Endodermal cell (in vitro differentiated cells): ENCODE data around the gene SALL2. TPM values are rescaled to one million over a fixed set of nuclear protein-coding genes. Genes with fewer than 3 reads are reported as not detected.
A peak's percentile ranks its signal among the peaks of the same experiment; 100 is the strongest.

Experiments used
- DNase-seq: peaks from one replicate; pipeline ENCODE4 v3.0.0-alpha.2; 2017
- H3K27ac ChIP-seq: 2 replicates; pipeline ENCODE4 v1.5.1; 2013; ENCODE audit warnings: mild to moderate bottlenecking, low read depth, low read length, moderate library complexity
- H3K27me3 ChIP-seq: 2 replicates; pipeline ENCODE4 v1.6.1; 2013; ENCODE audit warnings: mild to moderate bottlenecking, low read length, moderate library complexity; ENCODE audit not compliant: insufficient read depth, control insufficient read depth, poor library complexity, severe bottlenecking
- H3K36me3 ChIP-seq: 2 replicates; pipeline ENCODE4 v1.7.0; 2013; ENCODE audit warnings: mild to moderate bottlenecking, low read length, moderate library complexity; ENCODE audit not compliant: control insufficient read depth, insufficient read depth
- H3K4me1 ChIP-seq: one replicate; pipeline ENCODE4 v1.7.0; 2013; ENCODE audit warnings: low read length; ENCODE audit not compliant: control insufficient read depth, insufficient read depth
- H3K4me3 ChIP-seq: 2 replicates; pipeline ENCODE4 v1.5.1; 2013; ENCODE audit warnings: mild to moderate bottlenecking, low read length, moderate library complexity
- H3K9ac ChIP-seq: 2 replicates; pipeline ENCODE4 v1.6.1; 2013; ENCODE audit warnings: mild to moderate bottlenecking, low read length, moderate library complexity; ENCODE audit not compliant: poor library complexity, severe bottlenecking; ENCODE audit errors: extremely low read depth
- H3K9me3 ChIP-seq: 2 replicates; pipeline ENCODE4 v1.6.1; 2013; ENCODE audit warnings: mild to moderate bottlenecking, low read length, moderate library complexity; ENCODE audit not compliant: control insufficient read depth
- H3K27ac Mint-ChIP-seq: 2 replicates; pipeline ENCODE4 v1.8.0; 2020; ENCODE audit warnings: mixed read lengths
- H3K27me3 Mint-ChIP-seq: 2 replicates; pipeline ENCODE4 v1.8.0; 2021; ENCODE audit warnings: mild to moderate bottlenecking, mixed read lengths; ENCODE audit not compliant: insufficient read depth
- H3K36me3 Mint-ChIP-seq: 2 replicates; pipeline ENCODE4 v1.8.0; 2020; ENCODE audit warnings: low read depth, mixed read lengths
- H3K4me1 Mint-ChIP-seq: 2 replicates; pipeline ENCODE4 v1.8.0; 2020; ENCODE audit warnings: mixed read lengths
- H3K4me3 Mint-ChIP-seq: 2 replicates; pipeline ENCODE4 v1.8.0; 2020; ENCODE audit warnings: mild to moderate bottlenecking, moderate library complexity, mixed read lengths
- H3K9me3 Mint-ChIP-seq: 2 replicates; pipeline ENCODE4 v1.8.0; 2020; ENCODE audit warnings: mild to moderate bottlenecking, mixed read lengths
- WGBS, 2 experiments: methylation state at CpG; one replicate each; pipeline versions ENCODE4 v1.1.5 to v1.1.7; 2013; ENCODE audit warnings: missing lambda C conversion rate in 2 of 2, mixed read lengths in 1 of 2; ENCODE audit not compliant: insufficient coverage in 1 of 2, insufficient read length in 1 of 2; 5-methylcytosine and 5-hydroxymethylcytosine counted together
- total RNA-seq, 2 donors: library from RNA; stranded (reverse); fragmentation: NEBNext Ultra II Directional in 1 of 2; extraction: Animal tissue kit (Norgen Biotek cat#: 25700) in 1 of 2; gene quantifications; 2 replicates in 1 of 2; 3 replicates in 1 of 2; pipeline ENCODE4 v1.2.1, GENCODE V29; 2021
- TF ChIP-seq, protein P1 (sequence below): fragments of 200-600 bp; sonication (generic); conservative IDR thresholded peaks from 2 replicates; pipeline ENCODE4 v1.5.0; 2021; ENCODE audit warnings: antibody characterized with exemption, mild to moderate bottlenecking

SALL2 gene
- total RNA-seq, 2 donors from 2014 or later = 78.6 to 120 TPM

DNA sequence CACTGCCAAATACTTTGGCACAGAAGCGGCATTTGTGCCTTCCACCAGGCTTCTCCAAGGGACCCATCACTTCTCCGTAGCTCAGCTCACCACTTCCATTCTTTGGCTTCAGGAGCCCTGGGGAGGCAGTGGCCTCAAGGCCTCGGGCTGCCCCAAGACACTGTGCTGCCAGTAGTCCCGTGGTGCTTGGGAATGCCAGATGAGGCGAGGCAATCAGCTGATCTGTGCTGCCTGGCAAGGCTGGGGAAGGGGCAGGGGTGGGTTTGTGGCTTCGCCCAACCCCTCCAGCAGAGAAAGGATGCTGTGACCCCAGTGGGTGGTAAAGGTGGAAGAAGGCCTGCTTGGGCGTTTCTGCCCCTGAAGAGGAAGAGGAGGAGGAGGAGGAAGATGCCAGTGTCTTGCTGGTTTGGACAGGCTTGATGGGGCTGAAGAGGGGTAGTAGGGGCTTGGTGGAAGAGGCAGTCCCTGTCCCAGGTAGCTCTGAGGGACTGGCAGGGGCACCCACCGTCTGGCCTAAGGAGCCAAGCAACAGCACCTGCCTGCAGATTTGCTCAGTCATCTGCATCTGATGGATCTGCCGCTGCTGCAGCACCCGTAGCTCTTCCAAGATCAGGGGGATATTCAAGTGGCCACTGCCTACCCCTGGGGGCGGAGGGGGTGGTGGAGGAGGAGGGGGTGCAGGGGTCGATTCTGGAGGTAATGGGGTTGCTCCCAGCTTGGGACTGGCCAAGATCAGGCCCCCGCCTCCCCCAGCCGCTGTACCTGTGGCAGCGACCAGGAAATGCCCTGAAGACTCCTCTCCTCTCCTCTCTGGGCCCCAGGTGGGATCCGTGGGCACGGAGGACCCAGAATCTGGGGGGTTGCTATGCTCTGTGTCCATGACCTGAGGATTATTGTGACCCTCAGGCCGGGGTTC lies 1.3 kb downstream of the SALL2 start:
- H3K9me3 Mint-ChIP-seq = no peaks in the 10 kb centered on the region
- WGBS, 2 experiments = 80 to 81% methylated on average over 11 to 18 of the region's 18 CpGs
- H3K27ac Mint-ChIP-seq = peak overlapping the region; percentile 99
- Histone ChIP-seq H3K27me3 (no peaks in the 10 kb centered on the region), H3K9me3 (no peaks in the 10 kb centered on the region), H3K36me3 (peaks cover 37% of the 10 kb centered on the region), H3K9ac (peak overlapping the region; percentile 76), H3K27ac (no peak overlapping the region), H3K4me1 (peaks cover 19% of the 10 kb centered on the region), H3K4me3 (peak overlapping the region; percentile 86)
- TF ChIP-seq, protein P1, sequence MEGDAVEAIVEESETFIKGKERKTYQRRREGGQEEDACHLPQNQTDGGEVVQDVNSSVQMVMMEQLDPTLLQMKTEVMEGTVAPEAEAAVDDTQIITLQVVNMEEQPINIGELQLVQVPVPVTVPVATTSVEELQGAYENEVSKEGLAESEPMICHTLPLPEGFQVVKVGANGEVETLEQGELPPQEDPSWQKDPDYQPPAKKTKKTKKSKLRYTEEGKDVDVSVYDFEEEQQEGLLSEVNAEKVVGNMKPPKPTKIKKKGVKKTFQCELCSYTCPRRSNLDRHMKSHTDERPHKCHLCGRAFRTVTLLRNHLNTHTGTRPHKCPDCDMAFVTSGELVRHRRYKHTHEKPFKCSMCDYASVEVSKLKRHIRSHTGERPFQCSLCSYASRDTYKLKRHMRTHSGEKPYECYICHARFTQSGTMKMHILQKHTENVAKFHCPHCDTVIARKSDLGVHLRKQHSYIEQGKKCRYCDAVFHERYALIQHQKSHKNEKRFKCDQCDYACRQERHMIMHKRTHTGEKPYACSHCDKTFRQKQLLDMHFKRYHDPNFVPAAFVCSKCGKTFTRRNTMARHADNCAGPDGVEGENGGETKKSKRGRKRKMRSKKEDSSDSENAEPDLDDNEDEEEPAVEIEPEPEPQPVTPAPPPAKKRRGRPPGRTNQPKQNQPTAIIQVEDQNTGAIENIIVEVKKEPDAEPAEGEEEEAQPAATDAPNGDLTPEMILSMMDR = no peak
- peak overlapping the region; percentile 85 for H3K4me3 Mint-ChIP-seq
- no peak for DNase-seq
- no peaks in the 10 kb centered on the region for H3K27me3 Mint-ChIP-seq
- peaks cover 45% of the 10 kb centered on the region for H3K36me3 Mint-ChIP-seq
- H3K4me1 Mint-ChIP-seq = peaks cover 67% of the 10 kb centered on the region

DNA sequence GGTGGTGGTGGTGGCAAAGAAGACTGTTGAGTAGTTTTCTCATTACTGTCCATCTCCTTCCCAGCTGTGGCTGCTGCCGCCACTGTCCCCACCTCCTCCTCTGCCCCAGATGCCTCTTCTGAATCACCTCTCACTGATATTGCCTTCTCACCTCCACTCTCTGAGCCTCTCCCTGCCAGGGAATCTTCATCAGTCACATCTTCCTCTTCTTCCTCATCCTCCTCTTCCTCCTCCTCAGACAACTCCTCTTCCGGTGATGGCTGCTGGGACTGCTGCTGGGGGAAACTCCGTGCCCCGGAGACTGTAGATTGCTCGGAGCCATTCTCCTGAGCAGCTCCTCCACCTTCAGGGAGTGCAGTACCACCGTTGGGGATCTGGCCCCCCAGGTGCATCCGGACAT lies 2.9 kb downstream of the SALL2 start:
- no peak overlapping the region for H3K4me3 ChIP-seq
- 77 to 94% methylated on average over 3 to 7 of the region's 7 CpGs for WGBS, 2 experiments

DNA sequence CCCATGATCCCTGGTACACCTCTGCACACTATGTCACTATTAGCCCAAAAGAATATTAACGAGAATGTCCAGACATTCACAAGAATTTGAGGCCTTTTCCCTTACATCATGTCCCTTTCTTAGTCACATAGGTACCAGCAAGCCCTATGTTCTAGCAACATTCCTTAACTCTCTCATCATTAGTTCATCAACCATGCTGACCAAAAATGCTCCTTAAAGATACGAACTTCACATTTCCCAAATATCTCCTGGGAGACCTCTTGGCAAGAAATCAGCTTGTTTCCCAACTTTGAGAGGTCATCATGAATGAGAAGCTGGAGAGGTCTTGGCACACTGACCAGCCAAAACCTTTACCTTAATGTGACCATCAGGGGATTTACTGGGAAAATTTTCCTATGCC lies 4.6 kb downstream of the SALL2 start:
- Mint-ChIP-seq H3K4me3 (no peak overlapping the region), H3K36me3 (peaks cover 45% of the 10 kb centered on the region), H3K27ac (peak overlapping the region; percentile 76), H3K27me3 (no peaks in the 10 kb centered on the region), H3K4me1 (peaks cover 42% of the 10 kb centered on the region), H3K9me3 (no peaks in the 10 kb centered on the region)
- H3K9me3 ChIP-seq = no peaks in the 10 kb centered on the region
- H3K4me1 ChIP-seq = peaks cover 8% of the 10 kb centered on the region
- no peak overlapping the region for H3K27ac ChIP-seq
- H3K4me3 ChIP-seq = no peak overlapping the region
- TF ChIP-seq, protein P1 = no peak
- no peak overlapping the region for H3K9ac ChIP-seq
- DNase-seq = no peak
- 86 to 94% methylated on average over 1 to 2 of the region's 2 CpGs for WGBS, 2 experiments
- H3K36me3 ChIP-seq = peaks cover 37% of the 10 kb centered on the region
- no peaks in the 10 kb centered on the region for H3K27me3 ChIP-seq

More for the DNA sequence above, 2.9 kb downstream of the SALL2 start:
- H3K27ac ChIP-seq = no peak overlapping the region
- Mint-ChIP-seq H3K4me1 (peaks cover 55% of the 10 kb centered on the region), H3K27me3 (no peaks in the 10 kb centered on the region), H3K4me3 (peak overlapping the region; percentile 31), H3K9me3 (no peaks in the 10 kb centered on the region), H3K36me3 (peaks cover 45% of the 10 kb centered on the region), H3K27ac (peak overlapping the region; percentile 68)
- no peaks in the 10 kb centered on the region for H3K27me3 ChIP-seq
- peaks cover 11% of the 10 kb centered on the region for H3K4me1 ChIP-seq
- DNase-seq = no peak
- H3K36me3 ChIP-seq = peaks cover 37% of the 10 kb centered on the region
- no peaks in the 10 kb centered on the region for H3K9me3 ChIP-seq
- TF ChIP-seq, protein P1 = no peak
- H3K9ac ChIP-seq = no peak overlapping the region
